DOHH2 (cell line): Measurements from ENCODE around the gene CNN2.

Source experiments
- H3F3A ChIP-seq: fragments of 200-600 bp; sonication (generic), shearing (Covaris generic); 2 replicates; pipeline ENCODE4 v1.6.0; 2016; ENCODE audit warnings: antibody characterized with exemption, mild to moderate bottlenecking; ENCODE audit not compliant: control insufficient read depth, insufficient read depth
- H3K27ac ChIP-seq: fragments of 200-600 bp; sonication (generic); 2 replicates; pipeline ENCODE4 v1.5.1; 2014; ENCODE audit warnings: low read depth, mild to moderate bottlenecking, low read length, moderate library complexity
- H3K27me3 ChIP-seq: fragments of 200-600 bp; sonication (generic); 2 replicates; pipeline ENCODE4 v1.6.1; 2014; ENCODE audit warnings: mild to moderate bottlenecking, low read length, mixed read lengths; ENCODE audit not compliant: control insufficient read depth
- H3K36me3 ChIP-seq: fragments of 200-600 bp; sonication (generic); 2 replicates; pipeline ENCODE4 v1.6.1; 2014; ENCODE audit warnings: mild to moderate bottlenecking, low read length, moderate library complexity, mixed read lengths; ENCODE audit not compliant: control insufficient read depth
- H3K4me1 ChIP-seq: fragments of 200-600 bp; sonication (generic); 2 replicates; pipeline ENCODE4 v1.6.1; 2014; ENCODE audit warnings: mild to moderate bottlenecking, low read length, mixed read lengths; ENCODE audit not compliant: control insufficient read depth
- H3K4me2 ChIP-seq: fragments of 200-600 bp; sonication (generic); 2 replicates; pipeline ENCODE4 v1.6.0; 2014; ENCODE audit warnings: mild to moderate bottlenecking, low read length, moderate library complexity
- H3K4me3 ChIP-seq: fragments of 200-600 bp; sonication (generic); 2 replicates; pipeline ENCODE4 v1.5.1; 2014; ENCODE audit warnings: mild to moderate bottlenecking, low read length, mixed read lengths
- H3K79me2 ChIP-seq: fragments of 200-600 bp; sonication (generic); 2 replicates; pipeline ENCODE4 v1.6.1; 2014; ENCODE audit warnings: mild to moderate bottlenecking, low read length, mixed read lengths; ENCODE audit not compliant: control insufficient read depth
- H3K9me2 ChIP-seq: fragments of 200-600 bp; sonication (generic); replicated peaks from 2 replicates; pipeline ENCODE4 v1.6.1; 2014; ENCODE audit warnings: mild to moderate bottlenecking, low read length, mixed read lengths; ENCODE audit not compliant: control insufficient read depth
- H3K9me3 ChIP-seq: fragments of 200-600 bp; sonication (generic); 2 replicates; pipeline ENCODE4 v1.6.1; 2014; ENCODE audit warnings: antibody characterized with exemption, low read length, mixed read lengths; ENCODE audit not compliant: control insufficient read depth, insufficient read depth
- H4K20me1 ChIP-seq: fragments of 200-600 bp; sonication (generic); 2 replicates; pipeline ENCODE4 v1.6.0; 2014; ENCODE audit warnings: low read depth, mild to moderate bottlenecking, antibody characterized with exemption, low read length, moderate library complexity; ENCODE audit not compliant: control insufficient read depth, insufficient read depth
- CTCF ChIP-seq: fragments of 200-600 bp; sonication (generic); IDR thresholded peaks from one replicate; pipeline ENCODE4 v1.5.1; 2014; ENCODE audit warnings: antibody characterized with exemption, mild to moderate bottlenecking, low read depth, low read length; ENCODE audit not compliant: poor library complexity, severe bottlenecking
- EZH2phosphoT487 ChIP-seq: fragments of 200-600 bp; sonication (generic); IDR thresholded peaks from 2 replicates; pipeline ENCODE4 v1.6.1; 2017; ENCODE audit warnings: borderline replicate concordance, mild to moderate bottlenecking, antibody characterized with exemption, low read length, moderate library complexity, mixed read lengths

Gene CNN2

GRCh38 chr19:991174-991931 is 35.1 kb upstream of the CNN2 start:
- no peak overlapping the region for H3K4me3 ChIP-seq
- no peak overlapping the region for H3K4me2 ChIP-seq
- TF ChIP-seq CTCF (no peak), EZH2phosphoT487 (no peak)
- H3K27ac ChIP-seq = no peak overlapping the region
- H3K4me1 ChIP-seq = peaks cover 2% of the 10 kb centered on the region
- no peaks in the 10 kb centered on the region; the same call in 1 of the 2 replicates for H3F3A ChIP-seq
- no peaks in the 10 kb centered on the region for H4K20me1 ChIP-seq
- peaks cover 57% of the 10 kb centered on the region for H3K36me3 ChIP-seq
- H3K9me3 ChIP-seq = peaks cover 4% of the 10 kb centered on the region; the same call in 1 of the 2 replicates
- H3K9me2 ChIP-seq = no peaks in the 10 kb centered on the region
- H3K79me2 ChIP-seq = no peaks in the 10 kb centered on the region
- H3K27me3 ChIP-seq = peaks cover 7% of the 10 kb centered on the region

- Histone ChIP-seq H4K20me1 (no peaks in the 10 kb centered on the region), H3K4me2 (no peak overlapping the region), H3K9me3 (peaks cover 4% of the 10 kb centered on the region; the same call in 1 of the 2 replicates), H3K79me2 (no peaks in the 10 kb centered on the region), H3F3A (no peaks in the 10 kb centered on the region; the same call in 1 of the 2 replicates), H3K27me3 (peaks cover 12% of the 10 kb centered on the region), H3K4me3 (no peak overlapping the region), H3K27ac (no peak overlapping the region), H3K9me2 (no peaks in the 10 kb centered on the region), H3K36me3 (peaks cover 50% of the 10 kb centered on the region), H3K4me1 (peaks cover 5% of the 10 kb centered on the region)
- no peak for TF ChIP-seq EZH2phosphoT487
- no peak for TF ChIP-seq CTCF
Observed at GRCh38 chr19:991932-992669, 34.3 kb upstream of the CNN2 start.

GRCh38 chr19:992670-993055 is 33.7 kb upstream of the CNN2 start:
- H3K9me2 ChIP-seq = no peaks in the 10 kb centered on the region
- no peaks in the 10 kb centered on the region for H4K20me1 ChIP-seq
- no peaks in the 10 kb centered on the region for H3K79me2 ChIP-seq
- H3K27ac ChIP-seq = no peak overlapping the region
- peaks cover 16% of the 10 kb centered on the region for H3K27me3 ChIP-seq
- TF ChIP-seq EZH2phosphoT487 (no peak), CTCF (no peak)
- no peak overlapping the region for H3K4me2 ChIP-seq
- H3F3A ChIP-seq = no peaks in the 10 kb centered on the region; the same call in 1 of the 2 replicates
- no peak overlapping the region for H3K4me3 ChIP-seq
- peaks cover 45% of the 10 kb centered on the region for H3K36me3 ChIP-seq
- H3K4me1 ChIP-seq = peaks cover 5% of the 10 kb centered on the region
- peaks cover 4% of the 10 kb centered on the region; the same call in 1 of the 2 replicates for H3K9me3 ChIP-seq
